IPS-NIHi7 (cell line): ENCODE measurements around the gene ISY1.
A peak's percentile ranks its signal among the peaks of the same experiment; 100 is the strongest.
"Not testable (repeated sequence)": the region's sequence is repeated elsewhere in the genome, so short reads cannot be mapped to it uniquely, and the experiment has no call there.

Experiments used
- DNase-seq: peaks from one replicate; pipeline ENCODE4 v3.0.0; 2012; ENCODE audit warnings: mixed read lengths; ENCODE audit errors: extremely low spot score

Gene ISY1

DNA sequence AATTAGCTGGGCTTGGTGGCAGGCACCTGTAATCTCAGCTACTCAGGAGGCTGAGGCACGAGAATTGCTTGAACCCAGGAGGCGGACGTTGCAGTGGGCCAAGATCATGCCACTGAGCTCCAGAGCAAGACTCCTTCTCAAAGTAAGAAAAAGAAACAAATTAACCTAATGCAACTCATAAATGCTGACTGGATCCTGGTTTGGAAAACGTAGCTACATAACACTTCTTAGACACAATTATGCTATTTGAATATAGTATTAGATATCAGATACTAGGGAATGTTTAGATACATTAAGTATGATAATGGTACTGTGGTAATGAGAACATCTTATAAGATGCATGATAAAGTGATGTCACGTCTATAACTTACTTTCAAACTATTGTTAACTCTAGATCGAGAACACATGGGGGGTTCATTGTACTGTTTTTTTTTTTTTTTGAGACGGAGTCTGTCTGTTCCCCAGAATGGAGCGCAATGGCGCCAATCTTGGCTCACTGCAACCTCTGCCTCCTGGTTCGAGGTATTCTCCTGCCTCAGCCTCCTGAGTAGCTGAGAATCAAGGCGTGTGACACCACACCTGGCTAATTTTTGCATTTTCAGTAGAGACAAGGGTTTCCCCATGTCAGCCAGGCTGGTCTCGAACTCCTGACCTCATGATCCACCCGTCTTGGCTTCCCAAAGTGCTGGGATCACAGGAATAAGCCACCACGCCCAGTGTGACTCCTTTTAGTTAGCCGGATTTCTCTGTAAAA is 5.9 kb upstream of the ISY1 start:
- no peak for DNase-seq

DNA sequence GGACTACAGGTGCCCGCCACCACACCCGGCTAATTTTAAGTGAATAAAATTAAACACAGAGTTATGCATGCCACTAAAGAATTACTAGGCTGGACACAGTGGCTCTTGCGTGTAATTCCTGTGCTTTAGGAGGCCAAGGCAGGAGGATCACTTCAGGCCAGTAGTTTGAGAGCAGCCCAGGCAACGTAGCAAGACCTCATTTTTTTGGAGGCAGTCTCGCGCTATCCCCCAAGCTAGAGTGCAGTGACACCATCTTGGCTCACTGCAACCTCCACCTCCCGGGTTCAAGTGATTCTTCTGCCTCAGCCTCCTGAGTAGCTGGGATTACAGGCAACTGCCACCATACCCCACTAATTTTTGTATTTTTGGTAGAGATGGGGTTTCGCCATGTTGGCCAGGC is 4.7 kb upstream of the ISY1 start:
- DNase-seq = not testable (repeated sequence)

- DNase-seq = no peak
Measured at GRCh38 chr3:129164500-129164899, 3.6 kb upstream of the ISY1 start.

- DNase-seq = peak; percentile 27
Measured at GRCh38 chr3:129162729-129163579, 2.1 kb upstream of the ISY1 start.

DNA sequence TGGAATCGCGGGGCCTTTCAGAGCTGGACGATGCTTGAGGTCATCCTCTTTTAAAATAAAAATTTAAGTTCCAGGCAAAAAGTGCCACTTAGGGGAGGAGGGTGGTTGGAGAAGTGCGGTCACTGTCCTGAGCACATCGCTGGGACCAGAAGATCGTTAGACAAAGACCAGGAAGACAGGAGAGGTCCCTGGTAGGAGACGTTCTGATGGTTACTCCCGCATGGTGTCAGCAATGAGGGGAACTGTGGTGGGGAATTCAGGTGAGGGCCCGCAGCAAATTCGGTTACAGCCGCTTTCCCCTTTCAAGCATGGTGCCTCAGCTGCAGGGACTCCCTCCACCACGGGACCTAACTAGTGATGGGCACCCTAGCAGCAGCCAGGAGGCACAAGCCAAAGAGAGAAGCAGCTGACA is 1.0 kb upstream of the ISY1 start:
- DNase-seq = peak; percentile 30

GRCh38 chr3:129144786-129145185 is 16.1 kb downstream of the ISY1 start:
- DNase-seq = no peak

DNA sequence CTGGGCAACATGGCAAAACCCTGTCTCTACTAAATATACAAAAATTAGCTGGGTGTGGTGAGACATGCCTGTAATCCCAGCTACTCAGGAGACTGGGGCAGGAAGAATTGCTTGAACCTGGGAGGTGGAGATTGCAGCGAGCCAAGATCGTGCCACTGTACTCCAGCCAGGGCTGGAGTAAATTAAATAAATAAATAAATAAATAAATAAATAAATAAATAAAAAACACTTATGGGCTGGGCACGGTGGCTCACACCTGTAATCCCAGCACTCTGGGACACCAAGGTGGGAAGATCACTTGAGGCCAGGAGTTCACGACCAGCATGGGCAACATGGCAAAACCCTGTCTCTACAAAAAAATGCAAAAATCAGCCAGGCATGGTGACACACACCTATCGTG is 19.9 kb downstream of the ISY1 start:
- not testable (repeated sequence) for DNase-seq

GRCh38 chr3:129139911-129140310 is 21.0 kb downstream of the ISY1 start:
- DNase-seq = no peak

DNA sequence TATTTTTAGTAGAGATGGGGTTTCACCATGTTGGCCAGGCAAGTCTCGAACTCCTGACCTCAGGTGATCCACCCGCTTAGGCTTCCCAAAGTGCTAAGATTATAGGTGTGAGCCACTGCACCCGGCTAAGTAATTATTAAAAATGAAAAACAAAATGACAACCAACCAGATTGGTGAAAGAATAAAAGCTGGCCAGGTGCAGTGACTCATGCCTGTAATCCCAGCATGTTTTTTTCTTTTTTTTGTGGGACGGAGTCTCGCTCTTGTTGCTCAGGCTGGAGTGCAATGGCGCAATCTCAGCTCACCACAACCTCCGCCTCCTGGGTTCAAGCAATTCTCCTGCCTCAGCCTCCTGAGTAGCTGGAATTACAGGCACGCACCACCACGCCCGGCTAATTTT is 24.6 kb downstream of the ISY1 start:
- DNase-seq = not testable (repeated sequence)

DNA sequence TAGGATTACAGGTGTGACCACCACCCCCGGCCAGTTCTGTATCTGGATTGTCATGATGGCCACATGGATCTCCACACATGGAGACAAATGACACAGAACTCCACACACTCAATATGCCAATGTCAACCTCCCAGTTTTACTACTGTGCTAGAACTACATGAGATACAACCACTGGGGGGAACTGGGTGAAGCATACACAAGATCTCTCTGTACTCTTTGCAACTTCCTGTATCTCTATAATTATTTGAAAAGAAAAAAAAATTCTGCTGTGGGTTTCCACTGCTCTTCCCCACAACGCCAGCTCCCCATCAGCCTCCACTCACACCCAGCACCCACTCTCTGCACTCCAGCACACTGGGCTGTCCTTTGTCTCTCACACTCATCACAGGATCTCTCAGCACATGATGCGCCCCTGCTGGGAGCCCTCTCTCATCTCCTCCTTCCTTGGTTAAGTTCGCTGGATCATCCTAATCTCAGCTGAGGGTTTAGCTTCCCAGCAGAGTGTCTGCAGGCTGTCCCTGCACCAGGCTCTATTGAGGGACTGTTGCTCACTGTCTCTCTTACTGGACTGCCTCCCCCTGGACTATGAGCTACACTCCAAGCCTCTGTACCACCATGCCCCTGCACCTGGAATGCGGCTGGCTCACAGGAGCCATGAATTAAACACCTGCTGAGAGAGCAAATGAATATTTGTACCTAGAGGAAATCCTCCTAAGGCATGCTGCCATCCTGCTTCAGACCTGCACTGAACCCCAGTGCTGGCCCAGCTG is 28.6 kb downstream of the ISY1 start:
- no peak for DNase-seq

GRCh38 chr3:129131465-129132088 is 29.3 kb downstream of the ISY1 start:
- DNase-seq = no peak

DNA sequence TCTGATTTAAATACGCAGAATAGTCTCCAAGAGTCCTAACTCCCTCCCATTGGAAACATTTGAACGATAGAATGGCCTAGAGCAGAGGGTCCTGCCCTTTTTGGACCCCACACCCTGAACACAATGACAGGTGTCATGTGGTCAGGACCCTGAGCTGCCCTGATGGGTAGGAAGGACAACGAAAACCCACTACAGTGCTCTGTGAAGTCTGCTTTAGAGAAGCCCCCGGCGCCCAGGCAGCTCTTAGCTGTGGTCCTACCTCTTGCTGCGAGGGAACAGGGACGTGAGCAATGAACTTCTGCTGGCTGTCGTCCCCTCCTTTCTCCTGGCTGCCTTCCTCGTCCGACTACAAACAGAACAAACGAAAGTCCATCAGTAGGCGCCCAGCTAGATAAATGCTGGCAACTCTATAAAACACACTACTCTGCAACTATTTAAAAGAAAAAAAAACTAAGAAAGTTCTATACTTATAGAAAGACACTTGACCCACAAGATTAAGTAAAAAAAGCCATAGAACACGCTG is 30.5 kb downstream of the ISY1 start:
- no peak for DNase-seq

- no peak for DNase-seq
Measured at GRCh38 chr3:129128357-129129155, 32.3 kb downstream of the ISY1 start.

GRCh38 chr3:129126726-129127280 is 34.1 kb downstream of the ISY1 start:
- DNase-seq = no peak

GRCh38 chr3:129123314-129124060 is 37.4 kb downstream of the ISY1 start:
- DNase-seq = no peak

GRCh38 chr3:129122412-129123011 is 38.4 kb downstream of the ISY1 start:
- peak; percentile 44 for DNase-seq

GRCh38 chr3:129121792-129122411 is 39.0 kb downstream of the ISY1 start, which contains the start of gene RAB43:
RAB43 (minus strand) TSS chr3:129121804; CDS start chr3:129121489, 315 bp downstream.
- peak; percentile 100 for DNase-seq

- no peak for DNase-seq
Measured at GRCh38 chr3:129121016-129121791, 39.7 kb downstream of the ISY1 start.
